ENCODE results near the gene ADAMTSL3.
"Not testable (repeated sequence)": the region's sequence is repeated elsewhere in the genome, so short reads cannot be mapped to it uniquely, and the experiment has no call there.

ADAMTSL3 gene

DNA sequence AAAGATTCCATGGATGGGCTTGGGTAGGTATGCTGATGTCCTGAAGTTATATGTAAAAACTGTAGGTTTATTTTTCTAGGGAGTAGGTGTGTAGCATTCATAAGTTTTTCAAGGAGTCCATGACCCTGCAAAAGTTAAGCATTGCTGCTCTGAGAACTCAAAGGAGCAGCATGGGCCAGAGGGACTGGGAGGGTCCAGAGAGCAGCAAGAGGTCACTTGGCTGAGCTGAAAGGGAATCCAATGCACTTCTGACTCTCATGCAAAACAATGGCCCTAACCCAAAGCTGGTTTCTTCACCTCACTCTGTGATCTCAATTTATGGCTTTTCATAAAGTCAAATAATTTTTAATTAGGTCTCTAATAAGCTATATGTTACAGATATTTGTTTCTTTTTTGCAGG, 383.4 kb downstream of the ADAMTSL3 start:
- DNase-seq (ENCODE audit: low read depth): no peak

DNA sequence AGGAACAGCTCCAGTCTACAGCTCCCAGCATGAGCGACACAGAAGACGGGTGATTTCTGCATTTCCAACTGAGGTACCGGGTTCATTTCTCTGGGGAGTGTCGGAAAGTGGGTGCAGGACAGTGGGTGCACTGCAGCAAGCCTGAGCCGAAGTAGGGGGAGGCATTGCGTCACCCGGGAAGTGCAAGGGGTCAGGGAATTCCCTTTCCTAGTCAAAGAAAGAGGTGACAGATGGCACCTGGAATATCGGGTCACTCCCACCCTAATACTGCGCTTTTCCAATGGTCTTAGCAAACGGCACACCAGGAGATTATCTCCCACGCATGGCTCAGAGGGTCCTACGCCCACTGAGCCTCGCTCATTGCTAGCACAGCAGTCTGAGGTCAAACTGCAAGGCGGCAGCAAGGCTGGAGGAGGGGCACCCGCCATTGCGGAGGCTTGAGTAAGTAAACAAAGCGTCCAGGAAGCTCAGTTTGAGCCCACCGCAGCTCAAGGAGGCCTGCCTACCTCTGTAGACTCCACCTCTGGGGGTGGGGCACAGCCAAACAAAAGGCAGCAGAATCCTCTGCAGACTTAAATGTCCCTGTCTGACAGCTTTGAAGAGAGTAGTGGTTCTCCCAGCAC, 388.6 kb downstream of the ADAMTSL3 start:
- DNase-seq (ENCODE audit: low read depth): not testable (repeated sequence)

DNA sequence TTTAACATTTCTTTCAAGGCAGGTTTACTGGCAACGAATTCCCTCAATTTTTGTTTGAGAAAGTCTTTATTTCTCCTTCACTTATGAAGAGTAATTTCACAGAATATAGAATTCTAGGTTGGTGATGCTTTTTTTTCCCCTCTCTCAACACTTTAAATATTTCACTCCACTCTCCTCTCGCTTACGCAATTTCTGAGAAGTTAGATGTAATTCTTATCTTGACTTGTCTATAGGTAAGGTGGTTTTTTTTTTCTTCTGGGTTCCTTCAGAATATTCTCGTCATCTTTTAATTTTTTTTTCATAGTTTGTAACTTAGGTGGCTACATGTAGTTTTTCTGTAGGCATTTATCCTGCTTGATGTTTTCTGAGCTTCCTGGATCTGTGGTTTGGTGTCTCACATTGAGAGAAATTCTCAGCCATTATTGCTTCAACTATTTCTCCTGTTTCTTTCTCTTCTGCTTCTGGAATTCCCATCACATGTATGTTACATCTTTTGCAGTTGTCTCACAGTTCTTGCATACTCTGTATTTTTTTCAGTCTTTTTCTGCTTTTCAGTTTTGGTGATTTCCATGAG, 392.2 kb downstream of the ADAMTSL3 start:
- DNase-seq (ENCODE audit: low read depth): no peak

DNA sequence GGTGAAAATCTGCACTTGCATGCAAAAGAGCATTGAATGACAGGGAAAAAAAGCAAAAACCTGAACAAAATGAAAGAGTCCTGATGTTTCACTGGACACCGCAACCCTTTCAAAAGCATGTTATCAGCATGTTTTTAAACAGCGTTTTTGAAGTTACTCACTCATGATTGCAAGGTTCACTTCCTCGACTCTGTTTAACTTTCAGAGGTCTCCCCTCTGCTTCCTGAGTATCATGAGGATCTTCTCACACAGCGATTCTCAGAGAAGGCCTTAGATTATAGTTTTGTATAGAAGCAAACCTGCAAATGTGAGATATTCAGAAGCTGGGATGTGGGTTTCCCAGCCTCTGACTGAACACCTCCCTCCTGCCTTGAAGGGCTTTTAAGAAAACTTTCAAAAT, 395.6 kb downstream of the ADAMTSL3 start:
- not testable (repeated sequence) for DNase-seq (ENCODE audit: low read depth)

DNA sequence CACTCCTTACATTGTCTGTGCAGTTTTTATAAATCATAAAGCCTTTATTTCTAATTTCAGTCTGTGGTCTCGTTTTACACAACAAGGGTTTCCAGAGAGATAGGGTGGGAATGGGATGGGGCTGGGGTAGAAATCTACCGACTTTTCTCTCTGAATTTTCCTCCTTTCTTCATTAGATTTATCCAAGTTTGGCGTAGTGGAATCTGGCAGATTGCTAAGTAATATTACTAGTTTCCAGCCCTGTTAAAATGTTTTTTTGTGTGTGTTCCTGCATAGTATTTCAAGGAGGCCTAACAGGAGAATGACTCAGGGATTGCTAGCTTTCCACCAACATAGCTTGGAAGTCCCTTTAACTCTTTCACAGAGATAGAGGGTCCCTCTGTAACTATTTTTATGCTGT, 396.2 kb downstream of the ADAMTSL3 start:
- DNase-seq (ENCODE audit: low read depth): no peak

DNA sequence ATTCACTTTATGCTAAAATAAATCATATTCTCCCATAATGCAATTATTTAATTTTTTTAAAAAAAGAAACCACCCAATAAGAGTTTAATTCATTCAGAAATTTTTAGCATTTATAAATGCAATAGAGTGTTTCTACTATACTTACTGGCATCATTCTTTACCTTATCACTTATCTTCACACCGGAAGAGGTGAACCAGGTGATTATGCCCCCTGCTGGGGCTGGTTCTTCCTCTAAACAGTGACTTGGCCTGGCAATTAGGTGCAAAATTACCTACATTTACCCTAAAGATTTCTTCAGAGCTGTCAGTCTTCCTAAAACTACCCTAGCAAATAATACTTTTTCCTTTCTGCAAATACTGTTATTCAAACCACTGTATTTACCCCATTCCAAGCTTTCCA, 397.2 kb downstream of the ADAMTSL3 start:
- not testable (repeated sequence) for DNase-seq (ENCODE audit: low read depth)

DNA sequence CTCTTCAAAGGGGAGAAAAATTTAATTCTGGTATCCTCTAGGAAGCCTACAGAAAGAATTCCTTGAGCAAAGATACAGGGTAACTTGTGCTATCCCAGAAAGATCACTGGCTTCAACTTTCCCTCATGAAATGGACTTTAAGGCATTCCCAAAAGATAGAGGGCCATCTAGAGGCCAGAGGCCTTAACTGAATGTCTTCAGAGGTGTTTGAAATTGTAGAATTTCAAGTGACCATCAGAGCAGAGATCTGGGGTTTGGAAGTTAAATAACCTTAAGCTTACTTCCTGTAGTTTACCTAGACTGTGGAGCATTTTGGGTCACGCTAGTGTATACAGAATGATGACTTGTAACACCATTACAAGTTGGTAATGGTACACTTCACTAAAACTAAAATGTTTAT, 400.6 kb downstream of the ADAMTSL3 start:
- DNase-seq (ENCODE audit: low read depth): not testable (repeated sequence)

DNA sequence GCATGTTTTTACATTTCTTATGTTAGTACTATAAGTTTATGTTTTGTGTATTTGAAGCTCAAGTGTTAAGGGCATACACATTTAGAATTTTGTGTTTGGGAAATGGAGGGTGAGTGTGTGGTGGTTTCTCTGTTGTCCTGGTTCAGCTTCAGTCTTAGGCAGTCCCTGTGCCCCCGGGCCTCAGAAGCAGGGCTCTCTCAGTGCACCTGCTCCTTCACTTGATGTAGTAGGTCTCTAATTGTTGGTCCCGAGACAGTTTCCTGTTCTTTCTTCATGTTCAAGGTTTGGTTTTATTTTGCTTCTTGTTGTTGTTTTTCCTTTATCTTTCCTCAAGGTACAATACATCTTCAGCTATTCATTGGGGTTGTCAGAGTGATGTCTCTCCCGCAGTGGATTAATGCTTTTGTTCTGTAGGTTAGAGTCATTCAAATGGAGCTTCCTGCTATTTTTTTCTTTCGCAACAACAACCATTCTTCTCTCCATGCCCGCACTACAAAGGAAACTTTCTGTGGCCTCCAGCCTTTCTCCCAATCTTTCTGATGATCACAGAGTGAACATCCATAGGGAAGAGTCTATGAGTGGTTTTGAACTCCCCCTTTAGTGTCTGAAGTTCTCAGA, 403.9 kb downstream of the ADAMTSL3 start:
- no peak for DNase-seq (ENCODE audit: low read depth)

DNA sequence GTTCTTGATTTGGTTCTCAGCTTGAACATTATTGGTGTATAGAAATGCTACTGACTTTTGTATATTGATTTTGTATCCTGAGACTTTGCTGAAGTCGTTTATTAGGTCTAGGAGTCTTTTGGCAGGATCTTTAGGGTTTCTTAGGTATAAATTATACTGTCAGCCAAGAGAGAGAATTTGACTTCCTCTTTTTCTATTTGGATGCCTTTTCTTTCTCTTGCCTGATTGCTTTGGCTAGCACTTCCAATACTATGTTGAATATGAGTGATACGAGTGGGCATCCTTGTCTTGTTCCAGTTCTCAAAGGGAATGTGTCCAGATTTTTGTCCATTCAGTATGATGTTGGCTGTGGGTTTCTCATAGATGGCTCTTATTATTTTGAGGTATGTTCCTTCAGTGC, 409.8 kb downstream of the ADAMTSL3 start:
- DNase-seq (ENCODE audit: low read depth): not testable (repeated sequence)

DNA sequence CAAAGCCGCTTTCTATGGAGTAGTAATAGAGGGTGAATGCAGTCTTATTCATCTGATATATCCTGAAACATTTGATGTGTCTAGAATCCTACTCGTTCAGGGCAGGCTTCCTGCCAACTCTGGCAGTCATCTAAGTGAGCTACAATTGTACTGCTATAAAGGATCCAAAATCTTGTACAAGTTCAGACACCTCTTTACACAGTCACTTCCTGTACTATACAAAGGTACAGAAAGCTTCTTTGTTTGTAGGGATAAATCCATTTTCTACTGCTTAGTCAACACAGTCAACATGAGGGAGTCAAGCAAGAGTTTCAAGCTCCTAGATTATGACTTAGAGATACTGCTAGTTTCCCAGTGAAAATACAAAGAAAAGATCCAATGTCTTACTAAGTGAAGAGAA, 414.8 kb downstream of the ADAMTSL3 start:
- DNase-seq (ENCODE audit: low read depth): not testable (repeated sequence)

DNA sequence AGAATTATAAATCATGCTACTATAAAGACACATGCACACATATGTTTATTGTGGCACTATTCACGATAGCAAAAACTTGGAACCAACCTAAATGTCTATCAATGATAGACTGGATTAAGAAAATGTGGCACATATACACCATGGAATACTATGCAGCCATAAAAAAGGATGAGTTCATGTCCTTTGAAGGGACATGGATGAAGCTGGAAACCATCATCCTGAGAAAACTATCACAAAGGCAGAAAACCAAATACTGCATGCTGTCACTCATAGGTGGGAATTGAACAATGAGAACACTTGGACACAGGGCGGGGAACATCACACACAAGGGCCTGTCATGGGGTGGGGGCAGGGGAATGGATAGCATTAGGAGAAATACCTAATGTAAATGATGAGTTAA, 424.1 kb downstream of the ADAMTSL3 start:
- DNase-seq (ENCODE audit: low read depth): not testable (repeated sequence)

DNA sequence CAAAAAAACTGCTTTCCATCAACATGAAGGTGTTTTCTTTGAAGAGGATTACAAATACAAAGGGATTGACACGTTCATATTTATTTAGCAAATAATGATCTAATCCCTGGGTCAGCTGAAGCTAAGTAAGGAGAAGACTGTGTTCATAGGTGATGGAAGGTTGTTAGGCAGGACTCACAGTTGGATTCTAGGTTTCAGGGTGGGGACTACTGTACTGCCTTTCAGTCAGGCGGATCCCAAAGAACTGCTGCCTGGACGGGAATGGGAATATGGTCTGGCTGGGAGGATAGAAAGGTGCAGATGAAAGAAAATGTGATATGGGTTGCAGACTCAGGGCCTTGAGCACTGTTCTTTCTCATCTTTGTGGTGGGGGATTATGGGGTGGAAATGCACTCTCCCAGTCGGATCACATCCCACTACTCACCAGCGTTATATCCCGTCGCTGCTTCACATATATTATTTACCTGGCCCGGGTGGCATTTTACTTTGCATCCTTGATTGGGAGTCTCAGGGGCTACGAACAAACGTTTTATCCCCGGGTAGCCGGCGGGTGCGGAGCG, 425.5 kb downstream of the ADAMTSL3 start:
- DNase-seq (ENCODE audit: low read depth): not testable (repeated sequence)

DNA sequence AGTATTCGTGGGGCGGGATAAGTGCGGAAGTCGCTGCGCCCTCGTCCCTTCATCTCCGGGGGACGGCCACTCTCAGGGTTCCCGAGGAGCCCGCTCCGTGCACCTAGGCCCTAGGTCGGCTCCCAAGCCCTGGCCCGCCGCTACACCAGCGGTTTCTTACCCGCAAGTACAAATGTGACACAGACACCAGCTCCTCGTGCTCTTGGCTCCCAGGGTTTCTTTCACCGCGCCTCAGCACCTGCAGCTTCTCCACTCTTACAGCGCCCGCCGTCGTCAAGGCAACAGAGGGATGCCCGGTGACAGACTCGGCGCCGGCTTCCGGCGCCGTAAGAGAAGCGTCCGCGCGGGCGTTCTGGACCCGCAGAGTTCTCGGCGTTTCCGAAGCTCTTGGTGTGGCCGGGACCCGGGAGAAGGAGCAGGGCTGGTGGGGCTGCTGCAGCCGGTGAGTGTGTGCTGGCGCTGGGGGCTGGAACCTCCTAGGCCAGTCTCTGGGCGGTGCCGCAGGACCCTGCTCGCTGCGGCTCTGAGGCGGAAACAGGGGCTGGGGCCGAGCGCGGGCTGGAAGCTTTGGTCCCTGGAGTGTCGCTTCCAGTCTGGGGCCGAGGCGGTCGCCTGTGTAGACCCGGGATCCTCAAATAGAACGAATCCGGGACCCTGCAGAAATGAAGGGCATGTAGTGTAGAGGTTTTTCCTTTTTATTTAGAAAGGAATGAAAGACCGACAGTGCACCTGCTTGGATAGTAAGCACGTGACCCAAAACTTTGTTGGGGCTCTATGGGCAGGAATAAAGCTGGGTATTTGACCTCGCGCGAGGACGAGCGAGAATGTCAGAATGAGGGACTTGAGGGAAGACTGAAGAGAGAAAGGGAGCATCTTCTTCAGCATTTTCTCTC, 426.2 kb downstream of the ADAMTSL3 start:
- DNase-seq (ENCODE audit: low read depth): peak; percentile 6

DNA sequence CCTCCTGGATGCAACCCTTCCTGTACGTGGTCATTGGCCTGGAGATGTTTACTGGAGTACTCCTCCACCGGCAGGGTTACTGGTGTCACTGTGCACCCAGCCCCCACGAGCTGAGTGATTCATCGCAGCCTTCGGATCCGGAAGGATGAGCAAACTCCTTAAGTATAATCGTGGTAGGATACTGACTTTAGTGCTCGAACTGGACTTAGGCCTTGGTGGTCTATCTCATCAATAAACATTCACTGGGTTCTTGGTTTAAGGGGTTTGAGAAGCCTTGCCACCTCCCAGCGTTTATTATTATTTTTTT, 426.8 kb downstream of the ADAMTSL3 start:
- DNase-seq (ENCODE audit: low read depth): not testable (repeated sequence)

DNA sequence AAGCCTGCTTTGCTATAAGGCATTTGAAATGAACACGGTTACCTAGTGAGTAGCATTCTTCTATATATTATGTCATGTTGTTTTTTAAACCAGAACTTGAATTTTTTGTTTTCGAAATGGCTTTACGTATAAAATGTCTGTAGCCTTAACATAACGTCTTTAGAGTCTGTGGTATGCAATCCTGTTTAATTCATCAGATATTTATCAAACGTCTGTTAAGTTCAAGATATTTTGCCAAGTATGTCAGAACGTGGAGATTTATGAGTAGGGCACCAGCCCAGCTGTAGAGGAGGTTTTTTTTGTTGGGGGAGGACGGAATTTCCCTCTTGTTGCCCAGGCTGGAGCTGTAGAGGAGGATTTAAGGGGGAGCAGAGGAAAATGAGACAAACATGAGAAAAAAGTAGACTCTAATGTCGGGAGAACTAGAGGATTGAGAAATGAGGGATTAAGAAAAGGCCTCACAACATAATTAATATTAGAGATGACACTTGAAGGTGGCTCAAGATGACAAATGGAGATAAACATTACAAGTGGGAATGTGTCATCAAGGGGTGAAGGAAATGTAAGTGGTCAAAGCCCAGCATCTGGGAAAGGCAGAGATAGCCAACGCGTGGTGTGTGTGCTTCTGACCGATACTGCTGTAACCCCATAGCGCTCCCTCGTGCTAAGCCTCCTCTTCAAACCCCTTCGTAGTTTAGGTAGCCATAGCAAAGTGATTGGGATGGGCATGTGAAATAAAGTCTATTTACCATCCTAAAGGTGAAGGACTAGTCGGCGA, 427.7 kb downstream of the ADAMTSL3 start:
- DNase-seq (ENCODE audit: low read depth): no peak

DNA sequence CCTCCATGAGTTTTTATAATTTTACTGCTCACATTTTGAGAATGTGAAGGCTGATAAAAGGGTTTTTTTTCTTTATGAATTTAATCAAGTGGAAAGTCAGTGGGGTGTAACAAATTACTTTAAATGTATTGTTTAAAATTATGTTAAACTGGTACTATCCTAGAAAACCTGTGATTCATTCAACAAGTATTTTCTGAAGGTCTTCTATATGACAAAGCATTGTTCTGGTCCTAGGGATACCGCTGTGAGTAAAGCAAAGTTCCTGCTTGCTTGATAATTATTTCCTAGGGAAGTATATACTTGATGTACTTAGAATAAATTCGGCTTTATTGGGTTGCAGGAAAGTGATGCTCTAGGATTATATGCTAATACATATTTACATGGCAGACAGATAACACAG, 428.8 kb downstream of the ADAMTSL3 start:
- no peak for DNase-seq (ENCODE audit: low read depth)

DNA sequence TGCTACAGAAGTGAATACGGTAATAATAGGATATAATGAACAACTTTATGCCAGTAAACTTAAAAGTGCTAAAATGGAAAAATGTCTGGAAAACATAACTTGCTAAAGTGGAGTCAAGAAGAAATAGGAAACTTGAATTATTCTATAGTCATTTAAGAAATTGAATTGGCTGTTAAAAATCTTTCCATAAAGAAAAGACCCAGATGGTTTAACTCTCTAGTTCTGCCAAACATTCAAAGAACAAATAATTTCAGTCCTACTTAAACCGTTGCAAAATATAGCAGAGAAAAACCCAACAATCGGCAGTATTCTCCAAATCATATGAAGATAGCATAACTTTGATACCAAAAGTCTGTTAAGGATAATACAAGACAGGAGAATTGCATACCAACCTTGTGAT, 432.1 kb downstream of the ADAMTSL3 start:
- DNase-seq (ENCODE audit: low read depth): not testable (repeated sequence)

All from activated T-helper 9 cell treated with anti-CD3 and anti-CD28 coated beads, Interleukin-2, amount 50 U/mL, for 16 hours (primary cell).